KOPT-K1 (cell line): Measurements from ENCODE around the gene C19orf25.
"Not testable (repeated sequence)": the region's sequence is repeated elsewhere in the genome, so short reads cannot be mapped to it uniquely, and the experiment has no call there.

Source experiments
- H3K27ac ChIP-seq: fragments of 200-600 bp; sonication (generic); 2 replicates; pipeline ENCODE4 v1.5.1; 2016; ENCODE audit warnings: antibody characterized with exemption, mild to moderate bottlenecking, low read depth, low read length; ENCODE audit not compliant: poor library complexity, severe bottlenecking
- H3K36me3 ChIP-seq: fragments of 200-600 bp; sonication (generic); 2 replicates; pipeline ENCODE4 v1.5.1; 2017; ENCODE audit warnings: antibody characterized with exemption, mild to moderate bottlenecking, low read length, moderate library complexity; ENCODE audit not compliant: insufficient read depth
- H3K9me3 ChIP-seq: fragments of 200-600 bp; sonication (generic); 2 replicates; pipeline ENCODE4 v1.5.1; 2017; ENCODE audit warnings: antibody characterized with exemption, low read length, mild to moderate bottlenecking; ENCODE audit not compliant: insufficient read depth, poor library complexity, severe bottlenecking

Gene C19orf25

GRCh38 chr19:1481893-1482360, 2.9 kb upstream of the C19orf25 start:
- Histone ChIP-seq H3K36me3 (peaks cover 6% of the 10 kb centered on the region; the same call in 1 of the 2 replicates), H3K27ac (no peak overlapping the region), H3K9me3 (no peaks in the 10 kb centered on the region)

GRCh38 chr19:1481224-1481892, 2.3 kb upstream of the C19orf25 start:
- Histone ChIP-seq H3K27ac (no peak overlapping the region), H3K9me3 (no peaks in the 10 kb centered on the region), H3K36me3 (peaks cover 8% of the 10 kb centered on the region; the same call in 1 of the 2 replicates)

GRCh38 chr19:1477056-1477455, 2.0 kb downstream of the C19orf25 start:
- not testable (repeated sequence) for H3K27ac ChIP-seq, H3K9me3 ChIP-seq
- H3K36me3 ChIP-seq = peaks cover 26% of the 10 kb centered on the region; the same call in 1 of the 2 replicates

GRCh38 chr19:1475751-1476437, 3.1 kb downstream of the C19orf25 start:
- peaks cover 26% of the 10 kb centered on the region; the same call in 1 of the 2 replicates for H3K36me3 ChIP-seq
- H3K9me3 ChIP-seq = no peaks in the 10 kb centered on the region
- no peak overlapping the region for H3K27ac ChIP-seq

- Histone ChIP-seq H3K27ac (no peak overlapping the region), H3K9me3 (no peaks in the 10 kb centered on the region), H3K36me3 (peaks cover 26% of the 10 kb centered on the region; the same call in 1 of the 2 replicates)
Observed at GRCh38 chr19:1474765-1475351, 4.2 kb downstream of the C19orf25 start.

- Histone ChIP-seq H3K9me3 (no peaks in the 10 kb centered on the region), H3K36me3 (peaks cover 26% of the 10 kb centered on the region; the same call in 1 of the 2 replicates), H3K27ac (no peak overlapping the region)
Observed at GRCh38 chr19:1474011-1474764, 4.8 kb downstream of the C19orf25 start.

GRCh38 chr19:1473085-1473851, 5.7 kb downstream of the C19orf25 start:
- Histone ChIP-seq H3K36me3 (peaks cover 26% of the 10 kb centered on the region; the same call in 1 of the 2 replicates), H3K9me3 (no peaks in the 10 kb centered on the region), H3K27ac (no peak overlapping the region)

- no peak overlapping the region for H3K27ac ChIP-seq
- no peaks in the 10 kb centered on the region for H3K9me3 ChIP-seq
- peaks cover 25% of the 10 kb centered on the region; the same call in 1 of the 2 replicates for H3K36me3 ChIP-seq
Observed at GRCh38 chr19:1472231-1473084, 6.6 kb downstream of the C19orf25 start.

GRCh38 chr19:1471515-1472160, 7.4 kb downstream of the C19orf25 start:
- Histone ChIP-seq H3K9me3 (no peaks in the 10 kb centered on the region), H3K36me3 (peaks cover 19% of the 10 kb centered on the region; the same call in 1 of the 2 replicates), H3K27ac (no peak overlapping the region)

- no peak overlapping the region for H3K27ac ChIP-seq
- H3K36me3 ChIP-seq = peaks cover 15% of the 10 kb centered on the region; the same call in 1 of the 2 replicates
- no peaks in the 10 kb centered on the region for H3K9me3 ChIP-seq
Observed at GRCh38 chr19:1471010-1471514, 8.0 kb downstream of the C19orf25 start.

GRCh38 chr19:1470305-1471009, 8.6 kb downstream of the C19orf25 start:
- H3K36me3 ChIP-seq = peaks cover 12% of the 10 kb centered on the region; the same call in 1 of the 2 replicates
- no peak overlapping the region for H3K27ac ChIP-seq

GRCh38 chr19:1470055-1470304, 9.0 kb downstream of the C19orf25 start:
- H3K36me3 ChIP-seq = peaks cover 8% of the 10 kb centered on the region; the same call in 1 of the 2 replicates
- H3K27ac ChIP-seq = no peak overlapping the region
- no peaks in the 10 kb centered on the region for H3K9me3 ChIP-seq

More at GRCh38 chr19:1470305-1471009, 8.6 kb downstream of the C19orf25 start:
- H3K9me3 ChIP-seq = no peaks in the 10 kb centered on the region
